HFF-Myc (cell line): ENCODE measurements around the gene ARHGAP45.

Experiments
- DNase-seq: peaks from one replicate; pipeline ENCODE4 v3.0.0-alpha.2; 2011; ENCODE audit warnings: low read depth; ENCODE audit errors: extremely low read depth
- H3K4me3 ChIP-seq: replicated peaks from 2 replicates; pipeline ENCODE4 v1.5.1; 2011; ENCODE audit warnings: low read depth, mild to moderate bottlenecking, control low read depth, low read length
- CTCF ChIP-seq: IDR thresholded peaks from 2 replicates; pipeline ENCODE4 v1.5.1; 2012; ENCODE audit warnings: mild to moderate bottlenecking, low read depth, low read length, control low read depth; ENCODE audit errors: missing control alignments

ARHGAP45 gene

DNA sequence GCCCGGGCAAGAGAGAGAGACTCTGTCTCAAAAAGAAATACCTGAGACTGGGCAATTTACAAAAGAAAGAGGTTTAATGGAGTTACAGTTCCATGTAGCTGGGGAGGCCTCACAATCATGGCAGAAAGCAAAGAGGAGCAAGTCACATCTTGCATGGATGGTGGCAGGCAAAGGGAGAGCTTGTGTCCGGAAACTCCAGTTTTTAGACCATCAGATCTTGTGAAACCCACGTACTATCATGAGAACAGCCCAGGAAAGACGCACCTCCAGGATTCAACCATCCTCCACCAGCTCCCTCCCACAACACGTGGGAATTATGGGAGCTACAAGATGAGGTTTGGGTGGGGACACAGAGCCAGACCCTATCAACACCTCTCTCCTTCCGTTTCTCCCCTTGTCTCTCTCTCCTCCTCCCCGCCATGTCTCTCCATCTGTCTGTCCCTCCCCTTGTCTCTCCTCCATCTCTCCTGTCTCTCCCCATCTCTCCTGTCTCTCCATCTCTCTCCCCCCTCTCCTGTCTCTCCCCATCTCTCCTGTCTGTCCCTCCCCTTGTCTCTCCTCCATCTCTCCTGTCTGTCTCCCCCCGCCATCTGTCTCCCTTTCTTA is 18.2 kb downstream of the ARHGAP45 start:
- no peak for TF ChIP-seq CTCF
- H3K4me3 ChIP-seq = no peak overlapping the region
- no peak for DNase-seq

- no peak overlapping the region for H3K4me3 ChIP-seq
- no peak for DNase-seq
- no peak for TF ChIP-seq CTCF
Measured at GRCh38 chr19:1085676-1086442, 18.9 kb downstream of the ARHGAP45 start.

- H3K4me3 ChIP-seq = no peak overlapping the region
- DNase-seq = no peak
- no peak for TF ChIP-seq CTCF
Measured at GRCh38 chr19:1086613-1087012, 19.6 kb downstream of the ARHGAP45 start.

GRCh38 chr19:1087813-1088415 is 20.9 kb downstream of the ARHGAP45 start:
- no peak overlapping the region for H3K4me3 ChIP-seq
- TF ChIP-seq CTCF = no peak
- DNase-seq = no peak

DNA sequence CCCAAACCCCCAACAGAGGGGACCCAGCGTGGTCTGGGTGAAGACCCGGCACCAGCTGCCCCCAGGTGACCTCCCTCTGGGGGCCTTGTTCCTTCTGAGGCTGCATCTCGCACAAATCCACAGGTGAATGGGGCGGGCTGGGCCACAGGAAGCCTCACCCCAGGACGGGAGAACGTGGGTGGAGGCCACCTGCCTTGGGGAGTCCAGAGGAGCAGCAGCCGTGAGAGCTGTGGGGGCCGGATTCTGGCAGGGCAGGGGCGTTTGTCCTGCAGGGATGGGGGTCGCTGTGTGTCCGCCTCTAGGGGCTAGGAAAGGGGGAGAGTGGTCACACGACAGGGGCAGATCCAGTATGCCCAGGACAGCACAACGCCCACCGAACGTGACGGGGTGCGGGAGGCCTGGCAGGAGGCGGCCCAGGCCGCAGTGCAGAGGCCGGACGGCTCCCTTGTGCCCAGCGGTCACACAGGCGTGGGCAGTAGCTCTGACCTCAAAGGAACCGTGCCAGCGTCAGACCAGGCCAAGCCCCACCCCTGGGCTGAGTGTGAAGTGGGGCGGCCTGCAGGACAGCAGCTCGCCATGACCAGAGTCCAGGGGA is 21.5 kb downstream of the ARHGAP45 start:
- no peak for TF ChIP-seq CTCF
- H3K4me3 ChIP-seq = no peak overlapping the region
- DNase-seq = no peak

DNA sequence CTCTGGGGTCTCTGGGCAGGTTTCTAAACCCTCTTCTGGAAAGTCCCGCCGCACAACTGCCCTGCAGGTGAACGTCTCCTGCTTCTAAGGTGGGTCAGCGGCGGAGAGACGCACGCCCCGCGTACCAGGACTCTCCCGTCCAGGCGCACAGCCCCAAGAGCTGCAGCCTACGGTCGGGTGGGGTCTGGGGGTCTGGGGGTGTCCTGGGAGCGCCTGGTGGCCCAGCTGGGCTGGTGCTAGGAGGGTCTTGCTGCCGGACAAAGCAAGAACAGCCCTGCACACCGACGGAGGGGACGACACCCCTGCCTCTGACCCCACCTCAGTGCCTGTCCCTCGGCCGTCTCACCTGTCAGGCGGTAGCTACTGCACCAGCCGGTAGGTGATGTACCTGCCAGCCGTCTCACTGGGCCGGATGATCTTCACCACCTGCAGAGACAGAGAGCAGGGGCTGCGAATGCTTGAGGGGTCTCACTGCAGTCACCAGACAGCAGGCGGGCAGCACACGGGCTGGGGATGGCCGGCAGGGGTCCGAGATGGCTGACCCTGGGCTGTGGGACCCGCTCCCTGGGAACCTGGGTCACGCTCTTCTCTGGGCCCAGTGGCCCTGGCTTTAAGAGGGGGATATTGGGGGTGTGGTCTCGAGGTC is 22.3 kb downstream of the ARHGAP45 start:
- DNase-seq = no peak

More for the DNA sequence above, 22.3 kb downstream of the ARHGAP45 start:
- TF ChIP-seq CTCF = no peak
- H3K4me3 ChIP-seq = no peak overlapping the region
